ENCODE data around the gene INTS6L.

DNA sequence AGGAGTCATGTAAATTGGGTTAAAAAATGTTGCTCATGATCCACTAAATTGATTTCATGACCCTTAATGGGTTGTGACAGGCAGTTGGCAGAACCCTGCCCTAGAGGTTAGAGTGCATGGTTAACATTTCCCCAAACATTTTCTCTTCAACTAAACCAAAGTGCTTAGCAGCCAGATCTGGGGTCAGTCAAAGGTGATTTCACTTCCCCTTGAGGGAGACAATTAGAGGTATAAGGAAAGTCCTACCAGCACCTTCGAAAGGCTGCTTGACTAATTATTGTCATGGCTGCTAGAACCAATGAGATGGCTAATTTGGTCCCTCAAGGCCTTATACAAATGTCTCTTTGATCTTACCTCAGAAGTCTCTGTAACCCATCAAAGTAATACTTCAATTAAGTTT lies 30.9 kb upstream of the INTS6L start:
- TF ChIP-seq, protein P1, sequence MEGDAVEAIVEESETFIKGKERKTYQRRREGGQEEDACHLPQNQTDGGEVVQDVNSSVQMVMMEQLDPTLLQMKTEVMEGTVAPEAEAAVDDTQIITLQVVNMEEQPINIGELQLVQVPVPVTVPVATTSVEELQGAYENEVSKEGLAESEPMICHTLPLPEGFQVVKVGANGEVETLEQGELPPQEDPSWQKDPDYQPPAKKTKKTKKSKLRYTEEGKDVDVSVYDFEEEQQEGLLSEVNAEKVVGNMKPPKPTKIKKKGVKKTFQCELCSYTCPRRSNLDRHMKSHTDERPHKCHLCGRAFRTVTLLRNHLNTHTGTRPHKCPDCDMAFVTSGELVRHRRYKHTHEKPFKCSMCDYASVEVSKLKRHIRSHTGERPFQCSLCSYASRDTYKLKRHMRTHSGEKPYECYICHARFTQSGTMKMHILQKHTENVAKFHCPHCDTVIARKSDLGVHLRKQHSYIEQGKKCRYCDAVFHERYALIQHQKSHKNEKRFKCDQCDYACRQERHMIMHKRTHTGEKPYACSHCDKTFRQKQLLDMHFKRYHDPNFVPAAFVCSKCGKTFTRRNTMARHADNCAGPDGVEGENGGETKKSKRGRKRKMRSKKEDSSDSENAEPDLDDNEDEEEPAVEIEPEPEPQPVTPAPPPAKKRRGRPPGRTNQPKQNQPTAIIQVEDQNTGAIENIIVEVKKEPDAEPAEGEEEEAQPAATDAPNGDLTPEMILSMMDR (IDR thresholded peaks at IDR 0.05; ENCODE audit: low read depth, low read length), result no peak
- TF ChIP-seq POLR2A (IDR thresholded peaks at IDR 0.05; ENCODE audit: extremely low read depth, insufficient read length) (no peak), MYC (IDR thresholded peaks at IDR 0.05; ENCODE audit: low read depth, low read length) (no peak)

All from NB4 (cell line).